ENCODE results near the gene NAALADL2. TPM values are rescaled to one million over a fixed set of nuclear protein-coding genes. Genes with fewer than 3 reads are reported as not detected.
"Not testable (repeated sequence)": the region's sequence is repeated elsewhere in the genome, so short reads cannot be mapped to it uniquely, and the experiment has no call there.

The NAALADL2 gene
- total and polyA plus RNA-seq, 2 donors from 2014 or later, result 2.0 to 20.2 TPM

DNA sequence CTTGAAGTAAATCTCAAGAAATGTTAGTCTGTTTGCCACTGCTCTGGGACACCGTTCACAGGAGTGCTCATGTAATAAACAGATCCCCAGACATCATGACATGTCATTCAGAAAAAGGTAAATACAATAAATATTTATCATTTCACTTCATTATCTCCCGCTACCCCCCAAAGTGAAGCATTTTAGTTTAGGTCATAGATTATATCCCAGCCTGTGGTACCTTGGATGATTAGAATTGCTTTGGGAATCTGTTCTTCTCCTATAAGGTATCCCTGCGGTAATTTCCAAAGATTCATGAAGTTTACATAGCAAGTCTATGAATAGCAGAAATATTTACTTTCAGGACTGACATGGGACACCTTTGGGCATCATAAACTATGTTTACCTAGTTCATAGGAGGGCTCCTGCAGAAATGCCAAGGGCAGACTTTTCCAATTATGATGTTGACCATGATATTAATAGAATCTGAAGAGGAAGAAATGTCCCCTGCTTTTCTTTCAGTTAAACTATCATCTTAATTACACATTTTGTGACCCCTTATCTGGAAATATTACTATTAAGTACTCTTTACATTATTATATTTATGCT, 268.0 kb downstream of the NAALADL2 start:
- DNase-seq, result no peak
- TF ChIP-seq, protein P1, sequence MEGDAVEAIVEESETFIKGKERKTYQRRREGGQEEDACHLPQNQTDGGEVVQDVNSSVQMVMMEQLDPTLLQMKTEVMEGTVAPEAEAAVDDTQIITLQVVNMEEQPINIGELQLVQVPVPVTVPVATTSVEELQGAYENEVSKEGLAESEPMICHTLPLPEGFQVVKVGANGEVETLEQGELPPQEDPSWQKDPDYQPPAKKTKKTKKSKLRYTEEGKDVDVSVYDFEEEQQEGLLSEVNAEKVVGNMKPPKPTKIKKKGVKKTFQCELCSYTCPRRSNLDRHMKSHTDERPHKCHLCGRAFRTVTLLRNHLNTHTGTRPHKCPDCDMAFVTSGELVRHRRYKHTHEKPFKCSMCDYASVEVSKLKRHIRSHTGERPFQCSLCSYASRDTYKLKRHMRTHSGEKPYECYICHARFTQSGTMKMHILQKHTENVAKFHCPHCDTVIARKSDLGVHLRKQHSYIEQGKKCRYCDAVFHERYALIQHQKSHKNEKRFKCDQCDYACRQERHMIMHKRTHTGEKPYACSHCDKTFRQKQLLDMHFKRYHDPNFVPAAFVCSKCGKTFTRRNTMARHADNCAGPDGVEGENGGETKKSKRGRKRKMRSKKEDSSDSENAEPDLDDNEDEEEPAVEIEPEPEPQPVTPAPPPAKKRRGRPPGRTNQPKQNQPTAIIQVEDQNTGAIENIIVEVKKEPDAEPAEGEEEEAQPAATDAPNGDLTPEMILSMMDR (IDR thresholded peaks at IDR 0.05; ENCODE audit: borderline replicate concordance, extremely low read depth, insufficient read depth), result no peak
- Histone ChIP-seq H3K9ac (ENCODE audit: low read length in 3 of 3) (no peak overlapping the region), H3K4me1 (ENCODE audit: control insufficient read depth in 2 of 3, insufficient read depth in 2 of 3, low read depth in 1 of 3, low read length in 3 of 3) (no peaks in the 10 kb centered on the region), H3K36me3 (ENCODE audit: control insufficient read depth in 2 of 3, insufficient read depth in 3 of 3, low read length in 3 of 3) (no peaks in the 10 kb centered on the region), H3K27me3 (ENCODE audit: control insufficient read depth, insufficient read depth, low read length) (no peaks in the 10 kb centered on the region), H3K4me3 (ENCODE audit: low read length in 3 of 3) (no peak overlapping the region), H3K9me3 (ENCODE audit: control insufficient read depth in 2 of 3, insufficient read depth in 1 of 3, low read length in 3 of 3) (no peaks in the 10 kb centered on the region), H3K27ac (ENCODE audit: low read depth in 2 of 2, low read length in 2 of 2) (no peak overlapping the region)
- no peak for FAIRE-seq
- intact Hi-C loops (cut with DNase I), result no loop called here

DNA sequence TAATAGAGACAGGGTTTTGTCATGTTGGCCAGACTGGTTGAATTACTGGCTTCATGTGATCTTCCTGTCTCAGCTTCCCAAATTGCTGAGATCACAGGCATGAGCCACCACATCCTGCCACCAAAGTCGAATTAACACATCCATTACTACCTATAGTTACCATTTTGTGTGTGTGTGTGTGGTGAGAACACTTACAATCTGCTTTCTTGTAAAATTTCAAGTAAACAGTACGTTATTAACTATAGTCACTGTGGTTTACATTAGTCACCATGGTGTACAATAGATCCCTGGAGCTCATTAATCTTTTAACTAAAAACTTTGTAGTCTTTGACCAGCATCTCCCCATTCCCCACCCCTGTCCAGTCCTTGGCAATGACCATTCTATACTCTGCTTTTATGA, 270.0 kb downstream of the NAALADL2 start:
- TF ChIP-seq, protein P1 (IDR thresholded peaks at IDR 0.05; ENCODE audit: borderline replicate concordance, extremely low read depth, insufficient read depth), result no peak
- no peak overlapping the region for H3K27ac ChIP-seq (ENCODE audit: low read depth in 2 of 2, low read length in 2 of 2)
- H3K4me1 ChIP-seq (ENCODE audit: control insufficient read depth in 2 of 3, insufficient read depth in 2 of 3, low read depth in 1 of 3, low read length in 3 of 3), result no peaks in the 10 kb centered on the region
- H3K27me3 ChIP-seq (ENCODE audit: control insufficient read depth, insufficient read depth, low read length), result no peaks in the 10 kb centered on the region
- FAIRE-seq (no peak), DNase-seq (no peak)
- H3K9ac ChIP-seq (ENCODE audit: low read length in 3 of 3), result no peak overlapping the region
- H3K36me3 ChIP-seq (ENCODE audit: control insufficient read depth in 2 of 3, insufficient read depth in 3 of 3, low read length in 3 of 3), result no peaks in the 10 kb centered on the region
- no peaks in the 10 kb centered on the region for H3K9me3 ChIP-seq (ENCODE audit: control insufficient read depth in 2 of 3, insufficient read depth in 1 of 3, low read length in 3 of 3)
- intact Hi-C loops (cut with DNase I), result no loop called here
- no peak overlapping the region for H3K4me3 ChIP-seq (ENCODE audit: low read length in 3 of 3)

DNA sequence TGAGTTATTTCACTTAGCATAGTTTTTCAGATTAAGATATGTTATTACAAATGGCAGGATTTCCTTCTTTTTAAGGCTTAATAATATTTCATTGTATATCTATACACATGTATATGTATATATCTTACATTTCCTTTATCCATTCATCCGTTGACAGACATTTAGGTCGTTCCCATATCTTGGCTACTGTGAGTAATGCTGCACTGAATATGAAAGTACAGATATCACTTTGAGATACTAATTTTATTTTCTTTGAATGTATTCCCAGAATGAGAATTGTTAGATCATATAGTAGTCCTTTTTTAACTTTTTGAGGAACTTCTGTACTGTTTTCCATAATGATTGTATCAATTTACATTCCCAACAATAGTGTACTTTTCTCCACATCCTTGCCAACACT, 270.4 kb downstream of the NAALADL2 start:
- intact Hi-C loops (cut with DNase I), result no loop called here
- H3K36me3 ChIP-seq (ENCODE audit: control insufficient read depth in 2 of 3, insufficient read depth in 3 of 3, low read length in 3 of 3), result no peaks in the 10 kb centered on the region
- DNase-seq (no peak), FAIRE-seq (no peak)
- TF ChIP-seq, protein P1 (IDR thresholded peaks at IDR 0.05; ENCODE audit: borderline replicate concordance, extremely low read depth, insufficient read depth), result no peak
- no peak overlapping the region for H3K27ac ChIP-seq (ENCODE audit: low read depth in 2 of 2, low read length in 2 of 2)
- no peaks in the 10 kb centered on the region for H3K27me3 ChIP-seq (ENCODE audit: control insufficient read depth, insufficient read depth, low read length)
- no peaks in the 10 kb centered on the region for H3K9me3 ChIP-seq (ENCODE audit: control insufficient read depth in 2 of 3, insufficient read depth in 1 of 3, low read length in 3 of 3)
- no peak overlapping the region for H3K4me3 ChIP-seq (ENCODE audit: low read length in 3 of 3)
- H3K9ac ChIP-seq (ENCODE audit: low read length in 3 of 3), result no peak overlapping the region
- H3K4me1 ChIP-seq (ENCODE audit: control insufficient read depth in 2 of 3, insufficient read depth in 2 of 3, low read depth in 1 of 3, low read length in 3 of 3), result no peaks in the 10 kb centered on the region

DNA sequence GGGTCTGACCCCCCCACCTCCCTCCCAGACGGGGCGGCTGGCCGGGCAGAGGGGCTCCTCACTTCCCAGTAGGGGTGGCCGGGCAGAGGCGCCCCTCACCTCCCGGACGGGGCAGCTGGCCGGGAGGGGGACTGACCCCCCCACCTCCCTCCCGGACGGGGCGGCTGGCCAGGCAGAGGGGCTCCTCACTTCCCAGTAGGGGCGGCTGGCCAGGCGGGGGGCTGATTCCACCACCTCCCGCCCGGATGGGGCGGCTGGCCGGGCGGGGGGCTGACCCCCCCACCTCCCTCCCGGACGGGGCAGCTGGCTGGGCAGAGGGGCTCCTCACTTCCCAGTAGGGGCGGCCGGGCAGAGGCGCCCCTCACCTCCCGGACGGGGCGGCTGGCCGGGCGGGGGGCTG, 272.7 kb downstream of the NAALADL2 start:
- H3K9me3 ChIP-seq (ENCODE audit: control insufficient read depth in 2 of 3, insufficient read depth in 1 of 3, low read length in 3 of 3); H3K36me3 ChIP-seq (ENCODE audit: control insufficient read depth in 2 of 3, insufficient read depth in 3 of 3, low read length in 3 of 3); H3K27me3 ChIP-seq (ENCODE audit: control insufficient read depth, insufficient read depth, low read length); FAIRE-seq; H3K27ac ChIP-seq (ENCODE audit: low read depth in 2 of 2, low read length in 2 of 2); H3K4me3 ChIP-seq (ENCODE audit: low read length in 3 of 3); intact Hi-C loops (cut with DNase I); DNase-seq; H3K4me1 ChIP-seq (ENCODE audit: control insufficient read depth in 2 of 3, insufficient read depth in 2 of 3, low read depth in 1 of 3, low read length in 3 of 3); H3K9ac ChIP-seq (ENCODE audit: low read length in 3 of 3): not testable (repeated sequence)

DNA sequence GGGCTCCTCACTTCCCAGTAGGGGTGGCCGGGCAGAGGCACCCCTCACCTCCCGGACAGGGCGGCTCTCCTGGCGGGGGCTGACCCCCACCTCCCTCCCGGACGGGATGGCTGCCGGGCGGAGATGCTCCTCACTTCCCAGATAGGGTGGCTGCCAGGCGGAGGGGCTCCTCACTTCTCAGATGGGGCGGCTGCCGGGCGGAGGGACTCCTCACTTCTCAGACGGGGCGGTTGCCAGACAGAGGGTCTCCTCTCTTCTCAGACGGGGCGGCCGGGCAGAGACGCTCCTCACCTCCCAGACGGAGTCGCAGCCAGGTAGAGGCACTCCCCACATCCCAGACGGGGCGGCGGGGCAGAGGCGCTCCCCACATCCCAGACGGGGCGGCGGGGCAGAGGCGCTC, 273.6 kb downstream of the NAALADL2 start:
- H3K9ac ChIP-seq (ENCODE audit: low read length in 3 of 3); intact Hi-C loops (cut with DNase I); H3K27me3 ChIP-seq (ENCODE audit: control insufficient read depth, insufficient read depth, low read length); FAIRE-seq; H3K27ac ChIP-seq (ENCODE audit: low read depth in 2 of 2, low read length in 2 of 2); H3K9me3 ChIP-seq (ENCODE audit: control insufficient read depth in 2 of 3, insufficient read depth in 1 of 3, low read length in 3 of 3); H3K4me1 ChIP-seq (ENCODE audit: control insufficient read depth in 2 of 3, insufficient read depth in 2 of 3, low read depth in 1 of 3, low read length in 3 of 3); H3K36me3 ChIP-seq (ENCODE audit: control insufficient read depth in 2 of 3, insufficient read depth in 3 of 3, low read length in 3 of 3); H3K4me3 ChIP-seq (ENCODE audit: low read length in 3 of 3): not testable (repeated sequence)
- peak in 1 of 5 donors; percentile 57 for DNase-seq

Measured in kidney (tissue), 14 donors.